Measurements from ENCODE around the gene SYNE4. TPM values are rescaled to one million over a fixed set of nuclear protein-coding genes. Genes with fewer than 3 reads are reported as not detected.

SYNE4 gene
- total and polyA plus RNA-seq, 2 of the 13 experiments (the other 11 are each of a cell fraction or from before 2014, with no cell fraction given), result 13.7 to 23.0 TPM

DNA sequence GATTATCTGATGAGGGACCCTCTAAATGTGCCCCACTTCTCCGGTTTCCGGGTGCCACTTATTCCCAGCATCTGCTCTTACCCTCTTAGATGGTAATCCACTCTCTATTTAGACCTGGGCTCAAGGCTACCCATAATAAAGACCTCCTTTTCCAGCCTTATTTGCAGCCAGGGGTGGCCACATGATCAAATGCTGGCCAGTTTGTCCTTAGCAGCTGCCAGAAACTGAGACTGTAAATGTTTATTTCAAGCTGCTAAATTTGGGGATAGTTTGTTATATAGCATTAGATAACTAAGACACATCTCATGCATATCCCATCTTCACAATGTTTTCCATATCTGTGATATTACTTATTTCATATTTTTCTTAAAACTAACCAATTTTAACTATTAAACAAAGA is 35.3 kb upstream of the SYNE4 start:
- no peak overlapping the region for H3K9ac ChIP-seq (ENCODE audit: insufficient read depth, low read depth, low read length)
- peaks cover 0 to 1% of the 10 kb centered on the region in 2 experiments; a peak in 1 of 5 replicates for H3K36me3 ChIP-seq (replicated peaks in 1 of 2; ENCODE audit: control insufficient read depth in 1 of 2, insufficient read depth in 2 of 2, low read length in 2 of 2)
- TF ChIP-seq ZMYM2 (CRISPR knock-in tag; IDR thresholded peaks at IDR 0.05) (no peak), CCDC6 (CRISPR knock-in tag; IDR thresholded peaks at IDR 0.05) (no peak), SMAD1 (CRISPR knock-in tag; IDR thresholded peaks at IDR 0.05; ENCODE audit: borderline replicate concordance, low read depth) (no peak)
- TF ChIP-seq, protein P1, sequence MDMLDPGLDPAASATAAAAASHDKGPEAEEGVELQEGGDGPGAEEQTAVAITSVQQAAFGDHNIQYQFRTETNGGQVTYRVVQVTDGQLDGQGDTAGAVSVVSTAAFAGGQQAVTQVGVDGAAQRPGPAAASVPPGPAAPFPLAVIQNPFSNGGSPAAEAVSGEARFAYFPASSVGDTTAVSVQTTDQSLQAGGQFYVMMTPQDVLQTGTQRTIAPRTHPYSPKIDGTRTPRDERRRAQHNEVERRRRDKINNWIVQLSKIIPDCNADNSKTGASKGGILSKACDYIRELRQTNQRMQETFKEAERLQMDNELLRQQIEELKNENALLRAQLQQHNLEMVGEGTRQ (IDR thresholded peaks at IDR 0.05; ENCODE audit: low read depth, low read length), result no peak
- TF ChIP-seq, protein P1 (CRISPR knock-in tag; IDR thresholded peaks at IDR 0.05; ENCODE audit: borderline replicate concordance), result no peak
- TF ChIP-seq, protein P2, sequence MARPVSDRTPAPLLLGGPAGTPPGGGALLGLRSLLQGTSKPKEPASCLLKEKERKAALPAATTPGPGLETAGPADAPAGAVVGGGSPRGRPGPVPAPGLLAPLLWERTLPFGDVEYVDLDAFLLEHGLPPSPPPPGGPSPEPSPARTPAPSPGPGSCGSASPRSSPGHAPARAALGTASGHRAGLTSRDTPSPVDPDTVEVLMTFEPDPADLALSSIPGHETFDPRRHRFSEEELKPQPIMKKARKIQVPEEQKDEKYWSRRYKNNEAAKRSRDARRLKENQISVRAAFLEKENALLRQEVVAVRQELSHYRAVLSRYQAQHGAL (CRISPR knock-in tag; IDR thresholded peaks at IDR 0.05; ENCODE audit: not compliant biosample characterization), result no peak
- no peaks in the 10 kb centered on the region for H3K27me3 ChIP-seq (ENCODE audit: control insufficient read depth in 1 of 2, insufficient read depth in 2 of 2, low read length in 2 of 2)
- FAIRE-seq (no peak), ATAC-seq (no peak), DNase-seq (ENCODE audit: low spot score) (no peak)
- H3K9me3 ChIP-seq (ENCODE audit: low read length), result no peaks in the 10 kb centered on the region
- no peak overlapping the region for H3K27ac ChIP-seq (ENCODE audit: extremely low read length, insufficient read depth, low read length)
- 100% methylated on average over 2 of the region's 2 CpGs for whole genome bisulfite sequencing (ENCODE audit: low lambda C conversion rate)
- no peak overlapping the region for H2AFZ ChIP-seq (ENCODE audit: low read length)
- no TSS peak for BruUV-seq (replicated peaks)
- peaks cover 24% of the 10 kb centered on the region for H3K4me1 ChIP-seq (ENCODE audit: insufficient read depth, low read length)
- H3K4me3 ChIP-seq (replicated peaks in 1 of 3; ENCODE audit: insufficient read depth in 1 of 3, low read depth in 2 of 3, low read length in 3 of 3), result no peak overlapping the region
- in situ Hi-C loops (cut with HindIII; ENCODE audit: extremely low pct_ligation_motif_present, low pct_unique_long_range_greater_than_20kb) (no loop called here), intact Hi-C loops (cut with micrococcal nuclease; ENCODE audit: unreplicated experiment) (loop anchor here (2.0 kb wide), 1 partner anchor 35 kb away; the partner anchor contains the start of gene SYNE4)
- H3K4me2 ChIP-seq (ENCODE audit: low read depth, low read length), result no peak overlapping the region
- no peaks in the 10 kb centered on the region for H3K79me2 ChIP-seq (ENCODE audit: insufficient read depth, low read length)
- ChIA-PET POLR2A (no interaction called here), CTCF (ENCODE audit: low intra/inter-chr PET ratio, low total read pairs) (no interaction called here)
- H4K20me1 ChIP-seq (ENCODE audit: insufficient read depth, low read length), result no peaks in the 10 kb centered on the region

Data from HepG2 (cell line).